Effector CD8-positive, alpha-beta T cell (primary cell): ENCODE data around the gene SHC2.

Experiments used
- DNase-seq: peaks from one replicate; lab custom pipeline; 2025; lab: John Stamatoyannopoulos, UW

The SHC2 gene

DNA sequence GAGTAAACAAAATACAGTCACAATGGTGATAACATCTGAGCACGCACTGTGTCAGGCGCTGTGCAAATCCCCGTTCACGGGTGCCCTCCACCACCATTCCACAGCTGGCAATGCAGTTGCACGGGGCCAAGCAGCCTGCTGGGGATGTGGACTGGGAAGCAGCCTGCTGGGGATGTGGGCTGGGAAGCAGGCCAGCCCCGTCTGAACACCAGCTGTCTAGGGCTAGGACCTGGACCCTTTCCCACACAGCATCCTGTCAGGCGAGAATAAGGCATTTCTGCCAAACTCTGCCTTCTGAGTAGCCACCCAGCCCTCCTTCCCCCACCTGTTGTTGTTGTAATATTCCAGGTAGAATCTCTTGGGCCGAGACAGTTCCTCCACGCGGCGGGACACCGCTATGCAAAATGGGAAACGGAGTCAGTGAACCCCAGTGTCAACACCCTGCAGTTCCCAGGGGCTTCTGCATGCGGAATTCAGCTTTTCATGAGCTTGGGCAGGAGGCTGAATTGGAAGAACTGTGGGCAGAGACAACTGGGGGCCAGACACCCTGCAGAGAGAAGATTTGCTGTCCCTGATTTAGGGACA lies 88.4 kb downstream of the SHC2 start:
- DNase-seq, result no peak

DNA sequence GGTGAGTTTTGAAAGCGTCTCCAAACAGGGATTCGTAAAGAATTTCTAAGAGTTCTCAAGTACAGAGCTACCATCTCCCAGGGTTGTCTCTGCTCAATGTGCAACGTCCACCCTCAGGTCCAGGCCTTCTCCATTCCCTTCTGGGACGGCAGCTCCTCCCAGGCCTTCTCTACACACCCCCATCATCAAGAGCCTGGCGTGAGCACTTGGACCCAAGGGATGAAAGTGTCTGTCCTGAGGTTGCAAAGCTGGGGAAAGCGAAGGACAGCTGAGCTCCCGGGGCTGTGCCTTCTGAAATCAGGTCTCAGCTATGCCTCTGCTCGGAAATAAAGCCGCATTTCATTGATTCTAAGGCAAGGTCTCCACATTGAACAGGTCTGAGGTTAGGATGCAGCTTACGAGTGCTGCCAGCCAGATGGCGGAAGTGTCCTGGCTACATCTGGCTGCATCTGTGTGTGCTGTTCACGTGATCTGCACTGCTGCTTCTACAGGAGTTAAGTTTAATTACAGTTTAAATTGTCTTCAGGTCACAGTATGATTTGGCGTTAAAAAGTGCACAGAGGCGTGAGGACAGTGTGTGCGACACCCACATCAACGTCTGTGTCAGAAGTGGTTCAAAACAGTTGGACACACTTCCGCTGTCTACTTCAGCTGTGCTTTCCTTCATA lies 89.2 kb downstream of the SHC2 start:
- DNase-seq, result no peak

DNA sequence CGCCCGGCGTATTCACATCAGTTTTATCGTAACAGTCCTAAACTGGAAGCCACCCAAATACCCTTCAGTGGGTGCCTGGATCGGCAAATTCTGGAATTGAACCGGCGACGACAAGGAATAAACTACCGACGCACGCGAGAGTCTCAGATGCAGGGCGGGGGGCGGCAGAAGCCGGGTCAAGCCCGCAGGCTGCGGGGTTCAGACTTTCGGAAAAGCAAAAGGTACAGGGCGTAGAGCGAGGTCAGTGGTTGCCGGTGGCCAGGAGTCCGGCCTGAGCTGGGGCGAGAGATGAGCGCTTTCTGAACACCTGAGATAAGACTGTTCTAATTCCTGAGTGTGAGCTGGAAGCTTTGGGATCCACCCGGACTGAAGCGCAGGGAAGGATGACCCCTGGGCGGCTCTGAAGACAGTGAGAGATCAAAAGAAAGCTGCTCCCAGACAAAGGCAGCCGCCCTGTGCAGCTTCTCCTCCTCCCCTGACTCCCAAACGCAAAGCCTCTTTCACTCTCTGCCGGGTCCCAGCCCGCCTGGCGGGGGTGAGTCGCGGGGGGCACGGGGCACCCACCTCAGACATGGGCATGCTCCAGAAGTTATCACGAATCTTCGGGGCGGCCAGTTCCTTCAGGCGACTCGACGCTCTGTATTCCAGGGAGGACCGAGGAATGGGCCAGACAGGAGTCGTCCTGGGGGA lies 90.0 kb downstream of the SHC2 start:
- DNase-seq, result no peak

DNA sequence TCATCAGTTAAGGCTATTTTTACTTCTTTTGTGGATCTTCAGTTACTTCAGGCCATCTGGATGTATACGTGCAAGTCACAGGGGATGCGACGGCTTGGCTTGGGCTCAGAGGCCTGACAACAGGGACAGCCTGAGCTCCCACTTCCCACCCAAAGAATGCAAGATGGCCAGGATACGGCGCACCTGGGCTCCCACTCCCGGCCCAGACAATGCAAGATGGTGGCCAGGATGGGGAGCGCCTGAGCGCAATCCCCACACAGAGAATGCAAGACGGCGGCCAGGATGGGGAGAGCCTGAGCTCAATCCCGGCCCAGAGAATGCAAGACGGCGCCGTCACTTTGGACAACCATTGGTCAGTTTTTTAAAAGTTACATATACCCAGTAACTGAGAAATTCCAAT lies 91.0 kb downstream of the SHC2 start:
- DNase-seq, result no peak

DNA sequence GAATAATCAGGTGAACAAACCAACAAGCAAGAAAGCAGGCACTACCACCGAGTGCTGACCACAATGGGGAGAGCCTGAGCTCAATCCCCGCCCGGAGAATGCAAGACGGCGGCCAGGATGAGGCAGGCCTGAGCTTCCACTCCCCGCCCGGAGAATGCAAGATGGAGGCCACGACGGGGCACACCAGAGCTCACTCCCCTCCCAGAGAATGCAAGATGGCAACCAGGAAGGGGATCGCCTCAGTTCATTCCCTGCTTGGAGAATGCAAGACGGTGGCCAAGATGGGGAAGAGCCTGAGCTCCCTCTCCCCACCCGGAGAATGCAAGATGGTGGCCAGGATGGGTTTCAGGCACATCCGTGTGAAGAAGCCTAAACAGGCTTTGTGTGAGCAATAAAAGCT lies 91.6 kb downstream of the SHC2 start:
- no peak for DNase-seq

DNA sequence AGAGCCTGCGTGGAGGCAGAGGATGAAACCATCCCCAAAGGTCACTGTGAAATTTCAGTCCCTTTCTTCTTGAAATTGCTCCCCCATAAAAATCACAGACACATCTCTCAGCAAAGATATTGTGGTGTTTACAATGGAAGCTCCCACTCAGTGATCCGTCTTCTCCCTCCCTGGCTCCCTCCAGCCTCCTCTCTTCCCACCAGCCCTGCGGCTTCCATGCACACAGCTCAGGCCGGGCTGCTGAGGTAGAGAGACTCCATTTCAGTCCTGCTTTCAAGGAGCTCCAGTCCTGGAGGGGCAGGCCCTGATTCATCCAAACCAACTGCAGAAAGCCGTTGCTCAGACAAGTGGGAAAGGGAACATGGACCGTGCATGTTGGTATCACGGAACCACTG lies 92.2 kb downstream of the SHC2 start:
- DNase-seq, result no peak

DNA sequence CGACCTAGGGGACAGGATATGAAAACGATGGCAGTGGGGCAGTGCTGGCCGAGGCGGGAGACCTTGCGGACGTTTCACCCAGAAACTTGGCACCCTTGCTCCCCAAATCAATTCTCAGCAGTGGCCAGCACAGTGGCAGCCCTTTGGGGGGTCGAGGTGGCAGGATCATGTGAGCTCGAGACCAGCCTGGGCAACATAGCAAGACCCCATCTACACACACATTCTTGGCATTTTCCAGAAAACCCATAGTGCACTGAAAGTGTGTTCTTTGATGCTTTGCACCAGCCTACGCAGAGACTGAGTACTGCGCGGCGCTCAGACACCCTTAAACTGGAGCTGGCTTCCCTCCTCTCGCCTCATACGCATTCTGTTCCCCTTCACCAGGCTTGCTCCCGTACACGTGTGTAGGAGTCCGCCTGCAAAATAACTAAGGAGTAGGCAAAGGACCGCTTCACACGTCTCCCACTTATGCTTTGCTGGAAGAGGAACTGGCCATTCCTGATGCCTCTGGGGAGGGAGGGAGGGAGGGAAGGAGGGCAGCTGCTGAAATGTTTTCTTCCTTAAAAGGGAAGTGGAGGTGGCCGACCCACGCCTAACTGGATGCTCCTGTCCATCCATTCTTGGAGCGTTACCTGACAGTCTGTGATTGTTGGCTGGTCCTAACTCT lies 92.7 kb downstream of the SHC2 start:
- DNase-seq, result no peak

DNA sequence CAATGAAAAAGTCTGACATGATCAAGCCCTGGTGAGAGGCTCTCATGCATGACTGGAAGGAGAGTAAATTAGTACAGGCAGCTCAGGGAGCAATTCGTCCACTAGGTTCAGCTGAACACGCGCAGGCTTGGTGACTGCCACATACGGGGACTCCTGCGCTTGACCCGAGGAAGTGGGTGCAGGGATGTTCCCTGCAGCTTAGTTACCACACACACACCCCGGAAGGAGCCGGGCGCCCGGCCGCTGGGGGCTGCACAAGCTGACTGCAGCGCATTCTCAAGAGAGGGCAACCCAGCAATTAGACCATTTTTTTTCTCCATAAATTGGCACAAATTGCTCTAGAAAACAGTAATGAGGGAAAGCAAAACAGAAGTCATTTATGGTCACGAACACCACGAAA lies 93.3 kb downstream of the SHC2 start:
- DNase-seq, result no peak

DNA sequence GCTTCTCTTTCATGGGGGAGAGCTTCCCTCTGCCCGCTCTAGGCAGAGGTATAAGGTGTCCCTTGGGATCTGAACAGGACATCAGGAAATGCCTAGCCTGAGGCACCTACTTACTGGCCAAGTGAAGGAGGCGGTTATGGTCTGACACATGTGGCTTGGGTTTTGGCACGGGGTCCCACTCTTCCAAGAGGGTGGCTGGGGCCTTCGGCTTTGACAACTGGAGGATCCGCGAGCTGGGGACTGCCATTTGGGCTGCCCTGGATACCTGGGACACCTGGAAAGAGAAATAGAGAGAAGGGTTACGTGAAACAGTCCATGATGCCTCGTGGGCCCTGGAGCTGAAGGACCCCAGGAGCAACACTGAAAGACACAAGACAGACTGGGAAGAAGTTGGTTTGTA lies 93.9 kb downstream of the SHC2 start:
- DNase-seq, result no peak
